SK-N-SH (cell line): ENCODE measurements around the gene AGAP9. TPM values are rescaled to one million over a fixed set of nuclear protein-coding genes. Genes with fewer than 3 reads are reported as not detected.

ENCODE experiments used
- CTCF ChIA-PET: fragments of 300-600, 350-600 bp; formaldehyde crosslinking; extraction: SDS; loops from one replicate; lab custom pipeline; 2021; lab: Yijun Ruan, JAX
- POLR2A ChIA-PET: fragments of 350-600 bp; sonication (Branson Sonifier 250); formaldehyde crosslinking; extraction: SDS; loops from one replicate; lab custom pipeline; 2020; ENCODE audit warnings: antibody characterized with exemption, inconsistent platforms; lab: Yijun Ruan, JAX
- DNase-seq: peaks from one replicate; pipeline ENCODE4 v3.0.0; 2012
- H2AFZ ChIP-seq: fragments of 200-600 bp; sonication (generic); 2 replicates; pipeline ENCODE4 v1.8.1; 2016; ENCODE audit warnings: antibody characterized with exemption, mild to moderate bottlenecking, low read depth
- H3F3A ChIP-seq: fragments of 200-600 bp; sonication (generic); replicated peaks from 2 replicates; pipeline ENCODE3; 2016; ENCODE audit warnings: antibody characterized with exemption, mild to moderate bottlenecking; ENCODE audit not compliant: insufficient read depth
- H3K27ac ChIP-seq, 2 experiments: fragments of 200-500 bp in 1 of 2; fragments of 200-600 bp in 1 of 2; sonication (Bioruptor generic) in 1 of 2; sonication (generic), shearing (Covaris generic) in 1 of 2; 2 replicates each; pipeline versions ENCODE4 v1.5.1 to v1.6.1; 2014 to 2016; ENCODE audit warnings: low read depth in 2 of 2, inconsistent platforms in 1 of 2, low read length in 1 of 2, mild to moderate bottlenecking in 1 of 2, mixed read lengths in 1 of 2
- H3K27me3 ChIP-seq: fragments of 200-600 bp; sonication (generic), shearing (Covaris generic); 2 replicates; pipeline ENCODE4 v1.6.1; 2016; ENCODE audit warnings: mixed run types; ENCODE audit not compliant: insufficient read depth
- H3K36me3 ChIP-seq, 2 experiments: fragments of 200-500 bp in 1 of 2; fragments of 200-600 bp in 1 of 2; sonication (Bioruptor generic) in 1 of 2; sonication (generic) in 1 of 2; replicated peaks in 1 of 2; 2 replicates each; pipeline versions ENCODE3 to v1.5.1; 2014 to 2016; ENCODE audit warnings: low read length in 1 of 2, mild to moderate bottlenecking in 1 of 2; ENCODE audit not compliant: insufficient read depth in 2 of 2, control insufficient read depth in 1 of 2
- H3K4me1 ChIP-seq, 2 experiments: fragments of 200-500 bp in 1 of 2; fragments of 200-600 bp in 1 of 2; sonication (Bioruptor generic) in 1 of 2; sonication (generic), shearing (Covaris generic) in 1 of 2; 2 replicates each; pipeline versions ENCODE4 v1.5.1 to v1.6.1; 2014 to 2016; ENCODE audit warnings: low read depth in 1 of 2, low read length in 1 of 2, mixed run types in 1 of 2; ENCODE audit not compliant: insufficient read depth in 2 of 2, control insufficient read depth in 1 of 2
- H3K4me2 ChIP-seq: fragments of 200-600 bp; sonication (generic), shearing (Covaris generic); 2 replicates; pipeline ENCODE4 v1.6.1; 2017; ENCODE audit warnings: mixed run types
- H3K4me3 ChIP-seq, 2 experiments: fragments of 200-500 bp in 1 of 2; fragments of 200-600 bp in 1 of 2; sonication (Bioruptor generic) in 1 of 2; sonication (generic), shearing (Covaris generic) in 1 of 2; 2 replicates each; pipeline versions ENCODE4 v1.5.1 to v1.8.1; 2014 to 2016; ENCODE audit warnings: low read depth in 2 of 2, inconsistent platforms in 1 of 2, low read length in 1 of 2, mild to moderate bottlenecking in 1 of 2, mixed read lengths in 1 of 2, moderate library complexity in 1 of 2
- H3K79me2 ChIP-seq: fragments of 200-600 bp; sonication (generic); 2 replicates; pipeline ENCODE4 v1.8.1; 2017; ENCODE audit warnings: mild to moderate bottlenecking; ENCODE audit not compliant: insufficient read depth
- H3K9ac ChIP-seq: fragments of 200-600 bp; sonication (generic); 2 replicates; pipeline ENCODE4 v1.6.1; 2017; ENCODE audit warnings: mixed run types
- H3K9me2 ChIP-seq: fragments of 200-600 bp; sonication (generic); 2 replicates; pipeline ENCODE4 v1.6.1; 2017; ENCODE audit warnings: mixed run types
- H3K9me3 ChIP-seq: fragments of 200-600 bp; sonication (generic); 2 replicates; pipeline ENCODE4 v1.6.1; 2017; ENCODE audit warnings: mixed run types, mild to moderate bottlenecking, moderate library complexity
- H4K20me1 ChIP-seq: fragments of 200-600 bp; sonication (generic); 2 replicates; pipeline ENCODE4 v1.6.1; 2017; ENCODE audit warnings: mild to moderate bottlenecking, mixed run types; ENCODE audit not compliant: insufficient read depth
- CHD2 ChIP-seq: fragments of 150-350 bp; IDR thresholded peaks from 2 replicates; pipeline ENCODE4 v1.6.1; 2018; ENCODE audit warnings: low read length; ENCODE audit not compliant: partially characterized antibody
- EP300 ChIP-seq, 2 experiments: IDR thresholded peaks; 2 replicates each; pipeline versions ENCODE4 v1.4.0 to v1.6.1; 2012; ENCODE audit warnings: borderline replicate concordance in 1 of 2, low read depth in 1 of 2, low read length in 1 of 2
- EZH2phosphoT487 ChIP-seq: fragments of 200-600 bp; sonication (generic); IDR thresholded peaks from 2 replicates; pipeline ENCODE4 v1.6.1; 2017; ENCODE audit warnings: low read depth, mixed run types, mild to moderate bottlenecking, antibody characterized with exemption, moderate library complexity, borderline replicate concordance
- FOSL2 ChIP-seq: IDR thresholded peaks from 2 replicates; pipeline ENCODE4 v1.4.0; 2012; ENCODE audit warnings: low read depth, mild to moderate bottlenecking, moderate library complexity, borderline replicate concordance
- GATA2 ChIP-seq: sonication (generic); formaldehyde crosslinking; IDR thresholded peaks from 2 replicates; pipeline ENCODE4 v1.5.0; 2020; ENCODE audit warnings: mild to moderate bottlenecking, missing genetic modification reagents
- IRF3 ChIP-seq: fragments of 150-350 bp; IDR thresholded peaks from 2 replicates; pipeline ENCODE4 v1.6.1; 2016; ENCODE audit warnings: mild to moderate bottlenecking, low read depth, low read length
- JUND ChIP-seq: IDR thresholded peaks from 2 replicates; pipeline ENCODE4 v1.4.0; 2012
- MAX ChIP-seq: IDR thresholded peaks from 2 replicates; pipeline ENCODE4 v1.4.0; 2012; ENCODE audit warnings: low read depth
- MXI1 ChIP-seq: IDR thresholded peaks from 2 replicates; pipeline ENCODE4 v1.6.1; 2012; ENCODE audit warnings: mild to moderate bottlenecking, low read depth, low read length, improper control_type of control experiment
- PBX3 ChIP-seq: IDR thresholded peaks from 2 replicates; pipeline ENCODE4; 2012
- POLR2AphosphoS5 ChIP-seq: IDR thresholded peaks from 2 replicates; pipeline ENCODE4 v1.6.1; 2012; ENCODE audit warnings: low read depth, low read length
- REST ChIP-seq: IDR thresholded peaks from 2 replicates; pipeline ENCODE4 v1.6.1; 2012; ENCODE audit warnings: mild to moderate bottlenecking, low read depth, low read length, moderate library complexity
- RFX5 ChIP-seq: IDR thresholded peaks from 2 replicates; pipeline ENCODE4 v1.6.1; 2012; ENCODE audit warnings: mild to moderate bottlenecking, improper control_type of control experiment, low read length
- RXRA ChIP-seq: IDR thresholded peaks from 2 replicates; pipeline ENCODE4 v1.4.0; 2012; ENCODE audit warnings: low read depth, mild to moderate bottlenecking, borderline replicate concordance
- SIN3A ChIP-seq: IDR thresholded peaks from 2 replicates; pipeline ENCODE4 v1.6.1; 2012; ENCODE audit warnings: low read depth, mild to moderate bottlenecking, low read length, moderate library complexity, borderline replicate concordance
- SMC3 ChIP-seq: IDR thresholded peaks from 2 replicates; pipeline ENCODE4 v1.6.1; 2012; ENCODE audit warnings: low read depth, low read length, improper control_type of control experiment
- USF1 ChIP-seq: IDR thresholded peaks from 2 replicates; pipeline ENCODE4 v1.4.0; 2012; ENCODE audit warnings: low read depth, borderline replicate concordance
- USF2 ChIP-seq: fragments of 150-350 bp; IDR thresholded peaks from 2 replicates; pipeline ENCODE4 v1.6.1; 2017; ENCODE audit warnings: antibody characterized with exemption, low read length, low read depth, borderline replicate concordance
- WGBS: methylation state at CpG from one replicate; pipeline ENCODE4 v1.1.6; 2017; ENCODE audit warnings: low lambda C conversion rate; 5-methylcytosine and 5-hydroxymethylcytosine counted together
- polyA plus RNA-seq, 3 experiments: library from polyadenylated mRNA; depleted of rRNA; stranded (reverse); fragments of >200 nt; gene quantifications; 2 replicates each; pipeline ENCODE4 v1.2.3, GENCODE V29; 2012

The AGAP9 gene
- polyA plus RNA-seq, 1 of the 3 experiments (the other 2 are of a cell fraction) = 9.1 TPM

GRCh38 chr10:47457528-47457820 lies 66.0 kb downstream of the AGAP9 start:
- Histone ChIP-seq H3K27ac (no peak overlapping the region), H2AFZ (no peak overlapping the region), H3K9me2 (no peaks in the 10 kb centered on the region), H3K9ac (no peak overlapping the region), H3K4me2 (no peak overlapping the region), H3F3A (no peaks in the 10 kb centered on the region), H3K4me3 (no peak overlapping the region), H3K9me3 (no peaks in the 10 kb centered on the region), H4K20me1 (no peaks in the 10 kb centered on the region), H3K4me1 (peaks cover 0 to 3% of the 10 kb centered on the region in 2 experiments; a peak in 1 of 4 replicates), H3K27me3 (no peaks in the 10 kb centered on the region), H3K79me2 (no peaks in the 10 kb centered on the region), H3K36me3 (no peaks in the 10 kb centered on the region)
- WGBS = no CpG with 5 or more reads among the region's 1 CpG
- ChIA-PET CTCF (no interaction called here), POLR2A (no interaction called here)
- TF ChIP-seq USF1 (no peak), EP300 (IDR thresholded peaks at IDR 0.05; ENCODE audit: borderline replicate concordance in 1 of 2, low read depth in 1 of 2, low read length in 1 of 2) (no peak), MXI1 (no peak), SIN3A (no peak), CHD2 (no peak)
- no peak for DNase-seq

GRCh38 chr10:47456794-47457527 lies 66.5 kb downstream of the AGAP9 start:
- no peaks in the 10 kb centered on the region for H3K27me3 ChIP-seq
- H3K36me3 ChIP-seq = no peaks in the 10 kb centered on the region
- H3K27ac ChIP-seq = no peak overlapping the region
- no peak overlapping the region for H3K4me3 ChIP-seq
- no peaks in the 10 kb centered on the region for H3K79me2 ChIP-seq
- H4K20me1 ChIP-seq = no peaks in the 10 kb centered on the region
- H3K4me2 ChIP-seq = no peak overlapping the region
- H3K4me1 ChIP-seq = peaks cover 0 to 5% of the 10 kb centered on the region in 2 experiments; a peak in 1 of 4 replicates
- H3K9ac ChIP-seq = no peak overlapping the region
- WGBS = 73% methylated on average over 3 of the region's 6 CpGs
- CTCF ChIA-PET = no interaction called here
- no peak for TF ChIP-seq JUND
- no peak for TF ChIP-seq FOSL2
- no peak for TF ChIP-seq SIN3A
- TF ChIP-seq PBX3 = no peak
- TF ChIP-seq CHD2 = no peak
- no peak for TF ChIP-seq RFX5
- no peak for TF ChIP-seq IRF3
- no peak for TF ChIP-seq SMC3
- no peak for TF ChIP-seq MAX
- no peak for TF ChIP-seq RXRA
- no peak for TF ChIP-seq POLR2AphosphoS5
- TF ChIP-seq REST = no peak
- no peak for TF ChIP-seq GATA2 (CRISPR knock-in tag)
- TF ChIP-seq USF2 = no peak
- no peak for TF ChIP-seq EZH2phosphoT487
- TF ChIP-seq, all 33 proteins: peak for 0
- DNase-seq = no peak
- POLR2A ChIA-PET = no interaction called here
- Histone ChIP-seq H3K9me2 (no peaks in the 10 kb centered on the region), H3F3A (no peaks in the 10 kb centered on the region), H3K9me3 (no peaks in the 10 kb centered on the region), H2AFZ (no peak overlapping the region)
